MM.1S (cell line): ENCODE results near the gene FHIT.

Source experiments
- DNase-seq: peaks from one replicate; pipeline ENCODE4 v3.0.0-alpha.2; 2015
- H2AFZ ChIP-seq: fragments of 300-600 bp; sonication (generic); 2 replicates; pipeline ENCODE4 v1.6.0; 2016; ENCODE audit warnings: antibody characterized with exemption, low read length
- H3F3A ChIP-seq: fragments of 300-600 bp; sonication (generic); 2 replicates; pipeline ENCODE4 v1.6.1; 2016; ENCODE audit warnings: mild to moderate bottlenecking, antibody characterized with exemption, low read length, moderate library complexity, mixed read lengths; ENCODE audit not compliant: insufficient read depth
- H3K27ac ChIP-seq: fragments of 300-600 bp; sonication (generic); 2 replicates; pipeline ENCODE4 v1.5.1; 2016; ENCODE audit warnings: mild to moderate bottlenecking, low read length
- H3K27me3 ChIP-seq: fragments of 300-600 bp; sonication (generic); replicated peaks from 2 replicates; pipeline ENCODE4 v1.6.0; 2016; ENCODE audit warnings: low read length; ENCODE audit not compliant: insufficient read depth
- H3K36me3 ChIP-seq: fragments of 300-600 bp; sonication (generic); replicated peaks from 2 replicates; pipeline ENCODE4 v1.6.1; 2016; ENCODE audit warnings: mild to moderate bottlenecking, low read length, mixed read lengths; ENCODE audit not compliant: insufficient read depth
- H3K4me1 ChIP-seq: fragments of 300-600 bp; sonication (generic); 2 replicates; pipeline ENCODE4 v1.6.1; 2016; ENCODE audit warnings: low read length, mixed read lengths
- H3K4me2 ChIP-seq: fragments of 300-600 bp; sonication (generic); 2 replicates; pipeline ENCODE4 v1.6.0; 2016; ENCODE audit warnings: low read depth, low read length
- H3K4me3 ChIP-seq: fragments of 300-600 bp; sonication (generic); 2 replicates; pipeline ENCODE4 v1.5.1; 2016; ENCODE audit warnings: low read length, mixed read lengths
- H3K79me2 ChIP-seq: fragments of 300-600 bp; sonication (generic); 2 replicates; pipeline ENCODE4 v1.6.1; 2016; ENCODE audit warnings: mixed run types, low read length, mixed read lengths
- H3K9ac ChIP-seq: fragments of 300-600 bp; sonication (generic); 2 replicates; pipeline ENCODE4 v1.6.1; 2016; ENCODE audit warnings: low read length, mixed read lengths
- H3K9me2 ChIP-seq: fragments of 300-600 bp; sonication (generic); replicated peaks from 2 replicates; pipeline ENCODE4 v1.6.1; 2016; ENCODE audit warnings: mild to moderate bottlenecking, low read length, mixed read lengths; ENCODE audit not compliant: insufficient read depth
- H3K9me3 ChIP-seq: fragments of 300-600 bp; sonication (generic); replicated peaks from 2 replicates; pipeline ENCODE4 v1.6.1; 2016; ENCODE audit warnings: mild to moderate bottlenecking, low read length, mixed read lengths; ENCODE audit not compliant: insufficient read depth
- H4K20me1 ChIP-seq: fragments of 300-600 bp; sonication (generic); 2 replicates; pipeline ENCODE4 v1.6.1; 2016; ENCODE audit warnings: mild to moderate bottlenecking, low read length, moderate library complexity, mixed read lengths; ENCODE audit not compliant: insufficient read depth
- CTCF ChIP-seq: fragments of 300-600 bp; sonication (generic); IDR thresholded peaks from 2 replicates; pipeline ENCODE4 v1.5.1; 2016; ENCODE audit warnings: antibody characterized with exemption, low read length, mixed read lengths
- EZH2 ChIP-seq: fragments of 300-600 bp; sonication (generic); optimal IDR thresholded peaks from 2 replicates; pipeline ENCODE3; 2017; ENCODE audit warnings: low read depth, mild to moderate bottlenecking, antibody characterized with exemption, low read length, mixed read lengths
- EZH2phosphoT487 ChIP-seq: fragments of 300-600 bp; sonication (generic); IDR thresholded peaks from 2 replicates; pipeline ENCODE4 v1.6.1; 2018; ENCODE audit warnings: antibody characterized with exemption, low read length

The FHIT gene

GRCh38 chr3:59791774-59792308, 1459.4 kb downstream of the FHIT start:
- Histone ChIP-seq H3K9me2 (no peaks in the 10 kb centered on the region), H2AFZ (no peak overlapping the region), H3K27me3 (no peaks in the 10 kb centered on the region), H3K4me2 (no peak overlapping the region), H3K27ac (no peak overlapping the region), H3K36me3 (no peaks in the 10 kb centered on the region), H3K4me1 (no peaks in the 10 kb centered on the region), H3K9ac (no peak overlapping the region), H4K20me1 (no peaks in the 10 kb centered on the region), H3K79me2 (no peaks in the 10 kb centered on the region), H3K9me3 (no peaks in the 10 kb centered on the region), H3K4me3 (no peak overlapping the region), H3F3A (no peaks in the 10 kb centered on the region)
- TF ChIP-seq EZH2phosphoT487 (no peak), CTCF (no peak), EZH2 (no peak)
- no peak for DNase-seq

GRCh38 chr3:59790241-59790640, 1461.0 kb downstream of the FHIT start:
- no peak overlapping the region for H3K27ac ChIP-seq
- H3K9ac ChIP-seq: no peak overlapping the region
- H3K4me3 ChIP-seq: no peak overlapping the region
- H3K27me3 ChIP-seq: no peaks in the 10 kb centered on the region
- H3K4me2 ChIP-seq: no peak overlapping the region
- no peaks in the 10 kb centered on the region for H3K9me3 ChIP-seq
- no peaks in the 10 kb centered on the region for H3K79me2 ChIP-seq
- no peak overlapping the region for H2AFZ ChIP-seq
- H3K9me2 ChIP-seq: no peaks in the 10 kb centered on the region
- no peaks in the 10 kb centered on the region for H3F3A ChIP-seq
- H3K36me3 ChIP-seq: no peaks in the 10 kb centered on the region
- H3K4me1 ChIP-seq: no peaks in the 10 kb centered on the region
- H4K20me1 ChIP-seq: no peaks in the 10 kb centered on the region
- TF ChIP-seq EZH2phosphoT487 (no peak), EZH2 (no peak), CTCF (no peak)
- no peak for DNase-seq

GRCh38 chr3:59788801-59789200, 1462.5 kb downstream of the FHIT start:
- Histone ChIP-seq H3K27ac (no peak overlapping the region), H3K9ac (no peak overlapping the region), H3K79me2 (no peaks in the 10 kb centered on the region), H4K20me1 (no peaks in the 10 kb centered on the region), H2AFZ (no peak overlapping the region), H3K4me3 (no peak overlapping the region), H3K9me3 (no peaks in the 10 kb centered on the region), H3F3A (no peaks in the 10 kb centered on the region), H3K4me2 (no peak overlapping the region), H3K9me2 (no peaks in the 10 kb centered on the region), H3K27me3 (no peaks in the 10 kb centered on the region), H3K4me1 (peaks cover 7% of the 10 kb centered on the region; the same call in 1 of the 2 replicates), H3K36me3 (no peaks in the 10 kb centered on the region)
- TF ChIP-seq EZH2phosphoT487: no peak
- TF ChIP-seq EZH2: no peak
- TF ChIP-seq CTCF: no peak
- no peak for DNase-seq
